ENCODE data around the gene CHRNG.

DNA sequence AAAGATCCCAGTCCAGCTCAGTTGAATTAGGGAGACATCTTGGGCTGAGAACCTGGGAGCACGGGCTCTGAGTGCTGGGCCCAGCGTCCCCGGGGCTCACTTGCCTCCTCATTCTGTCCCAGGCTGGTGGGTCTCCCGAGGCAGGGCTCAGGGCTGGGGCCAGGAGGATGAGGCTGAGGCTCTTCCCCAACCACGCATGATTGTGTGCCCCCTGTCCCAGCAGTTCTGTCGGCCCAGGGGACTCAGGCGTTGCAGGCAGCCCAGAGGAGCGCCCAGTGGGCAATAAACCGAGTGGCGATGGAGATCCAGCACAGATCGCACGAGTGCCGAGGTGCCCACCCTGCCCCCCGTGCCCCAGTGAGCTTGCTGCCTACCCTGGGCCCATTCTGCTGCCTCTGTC lies 18.4 kb upstream of the CHRNG start:
- TF ChIP-seq, protein P1, sequence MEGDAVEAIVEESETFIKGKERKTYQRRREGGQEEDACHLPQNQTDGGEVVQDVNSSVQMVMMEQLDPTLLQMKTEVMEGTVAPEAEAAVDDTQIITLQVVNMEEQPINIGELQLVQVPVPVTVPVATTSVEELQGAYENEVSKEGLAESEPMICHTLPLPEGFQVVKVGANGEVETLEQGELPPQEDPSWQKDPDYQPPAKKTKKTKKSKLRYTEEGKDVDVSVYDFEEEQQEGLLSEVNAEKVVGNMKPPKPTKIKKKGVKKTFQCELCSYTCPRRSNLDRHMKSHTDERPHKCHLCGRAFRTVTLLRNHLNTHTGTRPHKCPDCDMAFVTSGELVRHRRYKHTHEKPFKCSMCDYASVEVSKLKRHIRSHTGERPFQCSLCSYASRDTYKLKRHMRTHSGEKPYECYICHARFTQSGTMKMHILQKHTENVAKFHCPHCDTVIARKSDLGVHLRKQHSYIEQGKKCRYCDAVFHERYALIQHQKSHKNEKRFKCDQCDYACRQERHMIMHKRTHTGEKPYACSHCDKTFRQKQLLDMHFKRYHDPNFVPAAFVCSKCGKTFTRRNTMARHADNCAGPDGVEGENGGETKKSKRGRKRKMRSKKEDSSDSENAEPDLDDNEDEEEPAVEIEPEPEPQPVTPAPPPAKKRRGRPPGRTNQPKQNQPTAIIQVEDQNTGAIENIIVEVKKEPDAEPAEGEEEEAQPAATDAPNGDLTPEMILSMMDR (IDR thresholded peaks at IDR 0.05; ENCODE audit: insufficient read depth, low read depth, low read length): no peak
- TF ChIP-seq EZH2 (IDR thresholded peaks at IDR 0.05; ENCODE audit: insufficient read depth, low read length): no peak
